Stimulated activated CD8-positive, alpha-beta memory T cell treated with anti-CD3 and anti-CD28 coated beads, Interleukin-4, amount 100 ng/mL, for 24 hours (primary cell): ENCODE measurements around the gene CDK2.

ENCODE experiments used
- DNase-seq: peaks from one replicate; pipeline ENCODE4 v3.0.0-alpha.2; 2020; ENCODE audit warnings: low read depth

CDK2 gene

DNA sequence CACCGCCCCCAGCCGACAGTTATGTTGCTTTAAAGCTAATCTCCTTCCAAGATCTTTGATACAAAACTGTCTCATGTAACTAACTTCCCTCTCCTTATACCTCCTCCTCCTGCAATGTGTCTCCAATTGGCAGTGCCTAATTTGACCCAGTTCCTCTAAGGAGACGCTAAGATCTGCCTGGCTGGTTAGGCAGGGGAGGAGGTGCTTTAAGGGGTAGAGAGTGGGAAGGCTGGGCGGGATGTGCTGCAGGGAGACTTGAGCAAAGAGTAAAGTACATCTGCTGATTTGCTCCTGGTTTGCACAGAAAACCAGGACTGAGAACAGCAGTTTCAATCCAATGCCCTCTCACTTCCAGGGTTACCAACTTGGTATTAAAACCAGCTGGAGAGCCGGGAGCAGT is 46.9 kb downstream of the CDK2 start:
- no peak for DNase-seq

GRCh38 chr12:56014205-56014604 is 47.6 kb downstream of the CDK2 start:
- no peak for DNase-seq

DNA sequence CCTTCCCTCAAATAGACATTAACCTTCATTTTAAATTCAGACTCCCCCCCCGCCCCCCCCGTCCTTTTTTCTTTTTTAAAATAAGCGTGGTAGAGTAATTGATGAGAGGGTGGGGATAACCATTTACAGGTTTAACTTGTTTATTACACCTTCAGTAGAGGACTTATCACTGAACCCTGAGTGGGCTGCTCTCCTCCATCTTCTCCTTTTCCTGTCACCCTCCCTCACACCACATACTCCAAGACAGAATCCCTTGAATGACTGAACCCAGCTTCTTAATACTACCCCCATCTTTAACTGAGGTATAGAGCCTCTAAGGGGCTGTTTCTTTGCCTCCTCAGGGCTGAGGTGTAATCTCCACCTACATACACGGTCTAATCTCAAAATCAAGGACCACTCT is 50.6 kb downstream of the CDK2 start:
- no peak for DNase-seq

GRCh38 chr12:56018356-56018755 is 51.7 kb downstream of the CDK2 start:
- DNase-seq: no peak

- no peak for DNase-seq
Measured at GRCh38 chr12:56020423-56021184, 54.0 kb downstream of the CDK2 start, which contains the start of gene IKZF4. Gene IKZF4 (plus strand): TSS chr12:56021043. CDS start chr12:56021494, 451 bp downstream.

GRCh38 chr12:56021889-56022497 is 55.4 kb downstream of the CDK2 start:
- no peak for DNase-seq
